Measurements from ENCODE around the gene SCAF8.
"Not testable (repeated sequence)": the region's sequence is repeated elsewhere in the genome, so short reads cannot be mapped to it uniquely, and the experiment has no call there.

The SCAF8 gene

DNA sequence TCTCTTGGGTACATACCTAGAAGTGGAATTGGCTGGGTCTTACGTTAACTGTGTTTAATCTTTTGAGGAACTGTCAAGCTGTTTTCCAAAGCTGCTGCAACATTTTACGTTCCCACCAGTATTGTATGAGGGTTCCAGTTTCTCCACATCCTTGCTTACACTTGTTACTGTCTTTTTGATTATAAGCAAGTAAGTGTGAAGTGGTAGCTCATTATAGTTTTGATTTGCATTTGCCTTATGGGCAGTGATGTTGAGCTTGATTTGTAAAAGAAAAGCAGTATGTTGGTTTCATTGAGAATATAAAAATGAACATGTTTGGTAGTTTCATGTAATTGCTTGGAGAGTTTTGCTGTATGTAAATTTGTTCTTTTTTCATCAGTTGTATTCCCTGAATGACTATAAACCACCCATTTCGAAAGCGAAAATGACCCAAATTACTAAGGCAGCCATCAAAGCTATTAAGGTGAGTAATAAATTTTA is 40.4 kb downstream of the SCAF8 start:
- DNase-seq: no peak

DNA sequence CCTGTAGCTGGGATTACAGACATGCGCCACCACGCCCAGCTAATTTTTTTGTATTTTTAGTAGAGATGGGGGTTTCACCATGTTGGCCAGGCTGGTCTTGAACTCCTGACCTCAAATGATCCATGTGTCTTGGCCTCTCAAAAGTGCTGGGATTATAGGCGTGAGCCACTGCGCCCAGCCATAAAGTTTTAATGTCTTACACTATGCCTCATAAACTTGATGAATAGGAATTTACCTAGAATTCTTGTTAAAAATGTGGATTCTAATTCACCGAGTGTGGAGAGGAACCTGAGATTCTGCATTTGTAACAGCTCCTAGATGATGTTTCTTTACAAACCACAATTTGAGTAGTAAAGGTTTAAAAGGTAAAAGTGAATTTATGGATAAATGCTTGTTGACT is 45.9 kb downstream of the SCAF8 start:
- DNase-seq: not testable (repeated sequence)

DNA sequence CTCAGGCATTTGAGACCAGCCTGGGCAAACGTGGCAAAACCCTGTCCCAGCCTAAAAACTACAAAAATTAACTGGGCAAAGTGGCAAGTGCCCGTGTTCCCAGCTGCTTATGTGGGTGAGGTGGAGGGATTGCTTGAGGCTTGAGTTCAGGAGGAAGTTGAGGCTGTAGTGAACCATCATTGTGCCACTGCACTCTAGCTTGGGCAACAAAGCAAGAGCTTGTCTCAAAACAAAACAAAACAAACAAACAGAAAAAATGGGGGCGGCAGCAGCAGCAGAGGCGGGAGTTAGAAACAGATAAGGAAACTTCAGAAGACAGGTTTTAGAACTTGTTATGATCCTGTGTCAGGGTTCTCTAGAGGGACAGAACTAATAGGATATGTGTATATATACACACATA is 49.0 kb downstream of the SCAF8 start:
- DNase-seq: no peak

DNA sequence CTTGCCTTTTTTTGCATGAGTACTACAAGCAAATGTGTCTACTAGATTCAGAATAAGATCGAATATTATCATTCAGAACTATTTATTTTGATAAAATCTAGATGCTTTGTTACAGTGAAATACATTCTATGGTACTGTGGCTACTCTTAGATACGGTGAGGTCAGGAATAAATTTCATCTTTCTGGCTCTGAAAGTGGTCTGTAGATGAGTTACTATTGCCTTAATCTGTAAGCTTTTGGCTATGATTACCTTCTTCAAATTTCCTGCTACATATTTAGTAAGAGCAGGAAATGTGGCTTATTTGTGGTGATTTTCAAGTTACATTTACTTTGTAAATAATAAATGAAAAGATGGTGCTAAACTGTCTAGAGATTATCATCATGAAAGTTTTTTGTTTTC is 50.0 kb downstream of the SCAF8 start:
- no peak for DNase-seq

DNA sequence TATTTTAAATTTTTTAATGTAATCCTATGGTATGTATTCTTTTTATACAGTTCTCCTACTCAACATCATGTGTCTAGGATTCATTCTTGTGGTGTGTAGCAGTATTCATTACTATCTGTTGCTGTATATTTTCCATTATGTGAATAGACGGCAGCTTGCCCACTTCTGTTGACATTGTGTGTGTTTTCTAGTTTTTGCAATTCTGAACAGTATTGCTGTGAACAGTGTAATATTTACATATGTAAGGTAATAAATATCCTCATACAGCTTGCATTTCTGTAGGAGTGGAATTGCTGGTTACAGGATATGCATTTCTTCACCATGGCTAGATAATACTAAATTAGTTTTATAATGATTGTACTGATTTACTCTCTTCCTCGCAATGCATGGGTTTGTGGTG is 51.9 kb downstream of the SCAF8 start:
- DNase-seq: no peak

DNA sequence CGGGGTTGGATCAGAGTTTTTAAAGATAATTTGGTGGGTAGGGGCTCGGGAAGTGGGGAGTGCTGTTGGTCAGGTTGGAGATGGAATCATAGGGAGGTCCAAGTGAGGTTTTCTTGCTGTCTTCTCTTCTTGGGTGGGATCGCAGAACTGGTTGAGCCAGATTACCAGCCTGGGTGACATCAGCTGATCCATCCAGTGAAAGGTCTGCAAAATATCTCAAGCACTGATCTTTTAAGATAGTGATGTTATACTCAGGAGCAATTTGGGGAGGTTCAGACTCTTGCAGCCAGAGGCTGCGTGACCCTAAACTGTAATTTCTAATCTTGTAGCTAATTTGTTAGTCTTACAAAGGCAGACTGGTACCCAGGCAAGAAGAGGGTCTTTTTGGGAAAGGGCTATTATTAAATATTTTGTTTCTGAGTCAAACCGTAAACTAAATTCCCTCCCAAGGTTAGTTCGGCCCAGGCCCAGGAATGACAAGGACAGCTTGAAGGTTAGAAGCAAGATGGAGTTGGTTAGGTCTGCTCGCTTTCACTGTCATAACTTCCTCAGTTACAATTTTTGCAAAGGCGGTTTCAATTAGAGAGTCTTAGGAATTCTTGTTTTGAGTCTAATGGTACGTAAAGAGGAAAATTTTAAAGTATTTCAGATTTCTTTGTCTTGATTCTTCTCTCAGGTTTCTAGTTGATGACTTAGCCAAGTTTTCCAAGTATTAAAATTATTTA is 53.1 kb downstream of the SCAF8 start:
- DNase-seq: no peak

DNA sequence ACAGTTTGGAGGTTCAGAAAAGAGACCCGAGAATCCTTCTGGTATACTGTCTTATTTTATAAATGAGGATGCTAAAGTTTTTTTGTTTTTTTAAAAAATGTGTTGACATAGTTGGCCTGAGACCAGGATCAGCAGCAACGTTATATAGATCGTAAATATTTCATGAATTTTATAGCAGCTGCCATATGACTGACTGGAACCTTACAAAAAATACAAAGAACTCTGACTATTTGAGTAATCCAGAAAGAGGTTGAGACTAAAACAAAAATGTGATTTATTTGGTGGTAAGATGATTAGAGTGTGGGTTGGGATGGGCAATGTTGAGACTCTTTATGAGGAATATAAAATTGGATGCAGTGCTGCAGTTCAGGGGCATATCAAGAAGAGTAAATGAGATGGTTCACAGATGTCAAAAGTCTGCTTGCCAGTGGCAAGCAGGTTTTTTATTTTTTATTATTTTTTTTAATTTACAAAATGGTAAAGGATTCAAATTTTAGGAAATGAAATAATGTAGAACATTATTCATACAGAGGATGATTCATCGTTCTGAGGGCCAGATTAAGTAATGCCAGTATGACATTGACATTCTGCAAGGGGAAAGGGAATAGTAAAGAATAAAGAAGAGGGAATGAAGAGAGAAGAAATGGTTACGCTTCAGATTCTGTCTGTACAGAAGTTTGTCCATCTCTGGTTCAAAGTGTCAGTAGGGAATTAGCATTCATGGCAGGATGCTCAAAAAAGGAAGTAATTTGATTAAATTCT is 58.5 kb downstream of the SCAF8 start:
- no peak for DNase-seq

DNA sequence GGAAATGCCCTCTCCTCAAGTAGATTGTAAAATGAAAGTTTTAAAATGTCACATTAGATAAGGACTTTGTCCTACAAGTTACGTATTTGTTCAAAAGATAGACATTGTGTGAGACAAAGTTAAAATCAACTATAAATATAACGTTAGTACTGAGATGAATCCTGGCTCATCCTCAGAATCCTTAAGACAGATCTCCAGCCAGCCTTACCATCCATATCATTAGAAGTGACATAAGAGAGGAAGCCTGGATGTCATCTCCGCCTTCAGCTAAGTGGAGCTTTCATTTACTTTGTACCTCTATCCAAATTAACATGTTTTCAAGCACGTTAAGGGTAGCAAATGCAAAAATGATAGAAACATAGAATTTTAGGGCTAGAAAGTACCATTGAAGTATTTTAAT is 59.1 kb downstream of the SCAF8 start:
- DNase-seq: no peak

DNA sequence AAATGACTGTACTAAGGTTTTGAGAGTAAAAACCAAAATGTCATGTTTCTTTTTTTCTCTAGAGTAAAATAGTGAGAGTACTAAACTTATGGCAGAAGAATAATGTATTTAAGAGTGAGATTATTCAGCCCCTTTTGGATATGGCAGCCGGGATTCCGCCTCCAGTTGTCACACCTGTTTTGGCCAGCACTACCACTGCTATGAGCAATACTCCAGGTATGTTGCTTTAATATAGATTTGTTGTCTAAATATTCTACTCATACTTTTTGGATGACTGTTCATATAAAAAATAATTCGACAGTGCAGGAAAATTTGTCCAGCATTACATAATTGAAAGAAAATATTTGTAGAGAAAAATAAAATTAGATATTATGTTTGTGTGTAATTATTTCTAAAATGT is 59.5 kb downstream of the SCAF8 start:
- DNase-seq: no peak

DNA sequence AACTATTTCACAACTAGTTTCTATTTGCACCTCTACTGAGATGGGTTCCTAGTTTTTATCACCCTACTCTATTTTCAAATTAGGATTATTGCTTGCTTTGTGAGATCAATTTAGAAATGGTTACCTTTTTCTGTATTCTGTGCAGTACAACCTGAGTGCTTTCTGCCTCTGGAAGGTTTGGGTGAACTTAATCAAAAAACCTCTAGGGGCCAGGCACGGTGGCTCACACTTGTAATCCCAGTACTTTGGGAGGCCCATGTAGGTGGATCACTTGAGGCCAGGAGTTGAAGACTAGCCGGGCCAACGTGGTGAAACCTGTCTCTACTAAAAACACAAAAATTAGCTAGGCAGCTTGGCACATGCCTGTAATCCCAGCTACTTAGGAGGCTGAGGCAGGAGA is 63.3 kb downstream of the SCAF8 start:
- no peak for DNase-seq

DNA sequence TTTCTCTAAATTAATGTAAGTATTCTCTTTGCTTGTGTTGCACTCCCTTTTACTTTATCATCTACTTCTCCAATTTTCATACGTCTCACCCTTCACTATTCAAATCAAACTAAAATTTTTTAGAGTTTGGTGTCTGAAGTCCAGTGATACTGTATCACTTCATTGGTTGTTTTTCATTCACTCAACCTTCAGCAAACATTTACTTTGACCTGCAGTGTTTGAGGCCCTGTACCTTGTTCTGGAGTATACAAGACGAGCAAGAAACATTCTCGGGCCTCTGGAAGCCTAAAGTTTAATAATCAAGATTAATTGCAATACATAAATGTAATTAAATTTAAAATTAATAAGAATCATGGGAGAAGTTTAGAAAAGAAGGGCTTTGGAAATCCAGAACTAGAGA is 64.6 kb downstream of the SCAF8 start:
- DNase-seq: no peak

DNA sequence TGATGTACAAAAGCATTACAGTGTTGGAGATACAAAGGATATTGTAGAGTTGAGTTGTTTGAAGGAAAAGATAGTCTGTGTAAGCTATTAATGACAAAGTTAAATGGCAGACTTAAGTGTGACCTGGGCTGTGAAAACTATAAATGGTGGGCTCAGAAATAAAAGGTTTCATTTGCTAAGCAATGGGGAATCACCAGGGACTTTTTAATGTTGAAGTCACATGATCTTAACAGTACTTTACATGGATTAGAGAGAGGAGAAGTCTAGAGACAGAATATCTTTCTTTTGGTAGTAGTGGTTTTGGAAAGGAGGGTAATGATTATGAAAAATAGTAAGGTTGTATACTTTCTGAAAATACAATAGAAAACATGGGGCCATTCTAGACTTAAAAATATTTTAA is 67.1 kb downstream of the SCAF8 start:
- no peak for DNase-seq

DNA sequence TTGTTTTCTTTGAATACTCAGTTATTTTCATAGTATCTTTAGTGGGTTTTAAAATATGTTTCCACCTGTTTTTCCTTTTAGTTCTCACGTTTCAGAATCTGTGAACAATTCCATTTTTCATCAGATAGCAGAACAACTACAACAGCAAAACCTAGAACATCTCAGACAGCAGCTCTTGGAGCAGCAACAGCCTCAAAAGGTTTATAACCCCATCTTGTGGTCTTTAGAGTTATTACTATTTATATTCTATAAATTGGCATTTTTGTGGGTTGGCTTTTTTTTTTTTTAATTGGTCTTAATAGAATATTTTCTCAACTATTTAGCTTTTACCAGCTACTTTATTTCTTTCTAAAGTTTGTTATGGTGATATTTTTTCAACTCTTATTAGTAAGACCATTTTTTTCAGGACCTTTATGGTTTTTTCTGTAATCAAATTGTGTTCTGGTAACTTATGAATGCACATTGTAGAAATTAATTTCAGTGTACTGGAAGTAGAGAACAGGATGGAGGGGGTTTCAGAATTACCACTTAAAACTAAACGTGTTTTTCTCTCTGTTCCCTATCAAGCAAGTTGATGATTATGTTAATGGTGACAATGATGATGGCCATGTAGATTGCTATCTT is 72.2 kb downstream of the SCAF8 start:
- no peak for DNase-seq

DNA sequence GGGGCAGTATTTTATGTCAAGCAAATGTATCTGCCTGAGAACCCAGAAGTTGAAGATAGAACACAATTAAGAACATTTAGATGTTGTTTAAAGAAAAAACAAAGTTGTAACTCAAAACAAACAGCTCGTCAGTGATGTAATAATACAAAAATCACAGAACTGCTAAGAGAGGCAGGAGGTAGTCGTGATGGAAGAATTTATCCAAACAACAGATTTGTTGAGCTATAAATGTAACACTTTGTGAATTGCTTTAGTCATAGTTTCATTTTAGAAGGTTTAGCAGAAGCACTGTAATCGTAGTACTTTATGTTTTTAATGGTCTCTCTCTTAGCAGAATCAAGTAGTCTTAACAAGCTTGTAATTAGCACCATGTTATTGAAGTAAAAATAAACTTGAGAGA is 73.6 kb downstream of the SCAF8 start:
- no peak for DNase-seq

DNA sequence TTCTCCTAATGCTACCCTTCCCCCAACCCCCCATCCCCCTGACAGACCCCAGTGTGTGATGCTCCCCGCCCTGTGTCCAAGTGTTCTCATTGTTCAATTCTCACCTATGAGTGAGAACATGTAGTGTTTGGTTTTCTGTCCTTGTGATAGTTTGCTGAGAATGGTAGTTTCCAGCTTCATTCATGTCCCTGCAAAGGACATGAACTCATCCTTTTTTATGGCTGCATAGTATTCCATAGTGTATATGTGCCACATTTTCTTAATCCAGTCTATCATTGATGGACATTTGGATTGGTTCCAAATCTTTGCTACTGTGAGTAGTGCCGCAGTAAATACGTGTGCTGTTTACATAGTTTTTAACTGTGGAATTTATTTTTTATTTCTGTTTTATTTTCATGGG is 78.4 kb downstream of the SCAF8 start:
- not testable (repeated sequence) for DNase-seq

DNA sequence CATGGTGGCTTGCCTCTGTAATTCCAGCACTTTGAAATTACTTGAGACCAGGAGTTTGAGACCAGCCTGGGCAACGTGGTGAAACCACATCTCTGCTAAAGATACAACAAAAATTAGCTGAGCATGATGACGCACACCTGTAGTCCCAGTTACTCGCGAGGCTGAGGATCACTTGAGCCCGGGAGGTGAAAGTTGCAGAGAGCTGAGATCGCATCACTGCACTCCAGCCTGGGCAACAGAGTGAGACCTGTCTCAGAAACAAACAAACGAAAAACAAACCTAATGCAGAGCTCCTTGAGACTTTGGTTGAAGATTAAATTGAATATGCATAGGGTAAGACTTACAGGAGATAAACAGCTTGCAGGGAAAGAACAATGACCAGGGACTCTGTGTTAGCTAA is 80.8 kb downstream of the SCAF8 start:
- DNase-seq: no peak

DNA sequence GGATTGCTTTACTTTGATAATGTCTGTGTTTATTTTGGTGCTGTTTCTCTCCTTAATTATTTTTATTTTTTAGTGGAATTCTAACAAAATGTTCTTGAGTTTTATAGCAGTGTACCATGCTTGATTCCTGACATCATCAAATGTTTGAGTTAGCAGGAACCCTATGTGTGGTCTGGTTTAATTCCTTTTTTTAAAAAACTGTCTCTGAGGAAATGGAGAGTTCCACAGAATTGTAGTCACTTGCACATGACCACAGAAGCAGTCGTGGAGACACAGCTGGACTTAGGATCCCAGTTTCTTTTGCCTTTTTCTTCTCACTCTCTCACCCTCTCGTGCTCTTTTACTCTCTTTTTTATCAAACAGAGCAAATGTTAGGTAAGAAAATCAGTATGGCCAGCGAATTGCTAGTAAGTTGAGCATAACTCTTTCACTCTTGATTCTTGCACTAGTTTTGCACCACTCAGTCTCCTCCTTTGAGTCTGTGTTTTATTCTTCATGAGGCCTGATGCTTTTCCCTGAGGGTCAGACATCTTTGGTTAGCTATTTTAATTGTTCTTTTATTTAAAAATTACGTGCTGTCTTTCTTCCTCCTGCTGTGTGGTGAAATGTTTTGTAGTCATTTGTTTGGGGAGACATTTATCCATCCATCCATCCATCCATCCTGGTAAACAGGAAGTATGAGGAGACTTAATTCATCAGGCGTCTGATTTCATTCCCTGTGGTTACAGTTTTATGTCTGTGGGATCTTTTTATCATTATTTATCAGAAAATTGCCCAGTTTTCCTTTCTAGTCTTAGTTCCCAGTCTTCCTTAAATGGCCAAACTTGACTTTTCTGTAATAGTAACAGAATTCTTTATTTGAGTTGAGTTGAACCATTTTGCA is 83.0 kb downstream of the SCAF8 start:
- DNase-seq: no peak

DNA sequence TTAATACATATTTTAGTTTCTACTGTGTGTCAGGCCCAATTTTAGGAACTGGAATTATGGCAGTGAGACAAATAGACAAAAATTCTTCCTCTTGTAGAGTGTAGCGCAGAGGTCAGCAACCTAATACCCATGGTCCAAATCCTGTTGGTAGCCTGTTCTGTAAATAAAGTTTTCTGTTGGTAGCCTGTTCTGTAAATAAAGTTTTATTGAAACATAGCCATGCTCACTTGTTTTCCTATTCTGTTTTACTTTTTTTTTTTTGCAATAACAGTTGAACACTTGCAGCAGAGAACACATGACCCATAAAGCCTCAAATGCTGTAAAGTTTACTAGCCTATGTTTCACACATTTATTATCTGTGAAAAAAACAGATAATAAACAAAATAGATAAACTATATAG is 87.9 kb downstream of the SCAF8 start:
- DNase-seq: no peak

DNA sequence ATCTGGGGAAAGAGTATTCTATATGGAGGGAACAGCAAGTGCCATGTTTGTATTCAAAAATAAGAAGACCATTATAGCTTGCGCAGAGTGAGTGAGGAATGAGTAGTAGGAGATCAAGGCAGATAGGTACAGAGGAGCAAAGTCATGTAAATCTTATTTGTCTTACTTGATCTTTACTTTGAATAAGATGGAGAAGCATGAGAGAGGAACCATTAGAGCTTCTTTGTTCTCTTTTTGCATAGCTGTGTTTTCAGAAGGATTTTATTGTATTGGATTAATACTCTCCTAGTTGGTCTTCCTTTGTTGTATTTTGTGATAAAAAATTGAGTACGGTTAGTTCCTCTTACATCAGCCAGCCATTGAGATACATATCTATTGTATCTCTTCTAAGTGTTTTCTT is 88.4 kb downstream of the SCAF8 start:
- no peak for DNase-seq

DNA sequence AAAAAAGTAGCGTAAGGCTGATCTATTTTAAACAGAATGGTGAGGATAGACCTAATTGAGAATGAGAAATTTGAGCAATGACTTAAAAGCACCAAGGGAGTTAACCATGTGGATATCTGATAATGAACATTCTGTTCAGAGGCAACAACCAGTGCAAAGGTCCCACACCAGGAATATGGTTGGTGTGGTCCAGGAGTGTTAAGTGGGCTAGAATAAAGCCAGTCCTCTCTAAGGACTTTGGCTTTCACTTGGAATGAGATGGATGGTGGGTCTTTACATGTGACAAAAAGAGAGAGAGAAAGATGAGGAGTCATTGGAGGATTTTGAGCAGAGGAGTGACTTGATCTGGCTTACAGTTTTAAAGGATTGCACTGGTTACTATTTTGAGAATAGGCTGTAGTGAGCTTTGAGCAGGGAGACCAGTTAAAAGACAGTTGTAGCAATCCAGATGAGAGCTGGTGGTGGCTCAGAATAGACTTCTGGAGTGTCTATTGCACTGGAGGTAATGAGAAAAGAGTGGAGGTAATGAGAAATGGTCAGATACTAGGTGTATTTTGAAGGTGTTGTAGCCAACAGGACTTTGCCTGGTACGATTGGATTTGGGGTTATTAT is 89.8 kb downstream of the SCAF8 start:
- no peak for DNase-seq

DNA sequence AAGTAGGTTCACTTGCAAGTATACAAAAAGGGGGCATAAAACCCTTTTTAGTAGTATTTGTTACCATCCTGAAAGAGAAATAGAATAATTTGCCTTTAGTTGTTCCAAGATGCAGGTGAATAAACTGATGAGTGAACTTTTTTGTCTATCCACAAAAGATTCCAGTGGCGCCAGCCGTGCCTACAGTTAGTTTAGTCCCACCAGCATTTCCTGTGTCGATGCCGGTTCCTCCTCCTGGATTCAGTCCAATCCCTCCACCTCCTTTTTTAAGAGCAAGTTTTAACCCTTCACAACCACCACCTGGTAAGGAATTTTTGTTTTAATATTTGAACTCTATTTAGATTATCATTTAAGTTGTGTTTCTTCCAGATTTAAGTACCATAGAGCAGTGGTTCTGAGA is 90.9 kb downstream of the SCAF8 start:
- no peak for DNase-seq
